SHP77 (cell line): ENCODE measurements around the gene KLF17.

Experiments used
- DNase-seq, 2 experiments: peaks; one replicate each; lab custom pipeline; 2025; lab: John Stamatoyannopoulos, UW

KLF17 gene, protein sequence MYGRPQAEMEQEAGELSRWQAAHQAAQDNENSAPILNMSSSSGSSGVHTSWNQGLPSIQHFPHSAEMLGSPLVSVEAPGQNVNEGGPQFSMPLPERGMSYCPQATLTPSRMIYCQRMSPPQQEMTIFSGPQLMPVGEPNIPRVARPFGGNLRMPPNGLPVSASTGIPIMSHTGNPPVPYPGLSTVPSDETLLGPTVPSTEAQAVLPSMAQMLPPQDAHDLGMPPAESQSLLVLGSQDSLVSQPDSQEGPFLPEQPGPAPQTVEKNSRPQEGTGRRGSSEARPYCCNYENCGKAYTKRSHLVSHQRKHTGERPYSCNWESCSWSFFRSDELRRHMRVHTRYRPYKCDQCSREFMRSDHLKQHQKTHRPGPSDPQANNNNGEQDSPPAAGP

DNA sequence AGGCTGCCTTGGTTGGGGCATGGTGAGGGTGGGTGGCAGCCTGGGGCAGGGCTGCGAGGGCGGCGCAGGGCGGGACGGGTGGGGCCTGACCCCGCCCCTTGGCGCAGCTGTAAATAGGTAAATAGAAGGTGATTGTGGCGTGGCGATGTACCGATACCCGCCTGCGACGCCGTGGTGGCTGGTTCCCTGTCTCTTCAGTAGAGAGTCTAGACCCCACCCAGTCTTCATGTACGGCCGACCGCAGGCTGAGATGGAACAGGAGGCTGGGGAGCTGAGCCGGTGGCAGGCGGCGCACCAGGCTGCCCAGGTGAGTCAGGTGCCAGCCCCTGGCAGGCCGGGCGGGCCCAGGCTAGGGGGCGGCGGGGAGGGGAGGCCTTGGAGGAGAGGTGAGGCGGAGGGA lies at the start of gene KLF17:
Gene KLF17 (plus strand): TSS at position 140 of the 400 bp plus-strand sequence. CDS start 87 bp downstream, at position 227.
- no peak for DNase-seq

DNA sequence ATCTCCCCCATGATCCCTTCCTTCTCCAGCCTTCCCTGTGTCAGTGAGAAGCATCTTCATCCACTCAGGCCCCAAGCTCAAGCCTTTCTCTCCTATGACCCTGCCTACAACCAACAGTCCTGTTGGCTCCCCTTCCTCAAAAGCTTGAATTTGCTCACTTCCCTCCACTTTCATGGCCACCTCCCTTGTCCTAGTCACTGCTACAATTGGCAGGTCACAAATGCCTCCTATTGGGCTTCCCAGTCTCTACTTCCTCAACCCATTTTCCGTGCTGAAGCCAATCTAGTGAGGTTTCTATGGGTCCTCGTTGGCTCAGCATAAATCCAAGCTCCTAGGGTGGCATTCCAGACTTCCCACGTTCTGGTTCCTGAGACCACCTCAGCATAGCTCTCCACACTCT lies 47.2 kb upstream of the KLF17 start:
- no peak for DNase-seq

DNA sequence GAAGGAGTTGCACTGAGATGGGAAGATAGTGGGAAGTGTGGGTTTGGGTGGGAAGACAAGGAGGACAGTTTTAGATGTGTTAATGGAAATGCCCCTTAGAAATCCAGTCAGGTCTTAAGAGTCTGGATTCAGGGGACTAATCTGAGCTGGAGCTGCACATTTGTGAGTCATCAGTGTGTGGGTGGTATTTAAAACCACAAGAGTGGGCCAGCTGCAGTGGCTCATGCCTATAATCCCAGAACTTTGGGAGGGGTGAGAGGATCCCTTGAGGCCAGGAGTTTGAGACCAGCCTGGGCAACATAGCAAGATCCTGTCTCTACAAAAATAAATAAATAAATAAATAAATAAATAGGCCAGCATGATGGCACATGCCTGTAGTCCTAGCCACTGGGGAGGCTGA lies 46.4 kb upstream of the KLF17 start:
- no peak for DNase-seq

DNA sequence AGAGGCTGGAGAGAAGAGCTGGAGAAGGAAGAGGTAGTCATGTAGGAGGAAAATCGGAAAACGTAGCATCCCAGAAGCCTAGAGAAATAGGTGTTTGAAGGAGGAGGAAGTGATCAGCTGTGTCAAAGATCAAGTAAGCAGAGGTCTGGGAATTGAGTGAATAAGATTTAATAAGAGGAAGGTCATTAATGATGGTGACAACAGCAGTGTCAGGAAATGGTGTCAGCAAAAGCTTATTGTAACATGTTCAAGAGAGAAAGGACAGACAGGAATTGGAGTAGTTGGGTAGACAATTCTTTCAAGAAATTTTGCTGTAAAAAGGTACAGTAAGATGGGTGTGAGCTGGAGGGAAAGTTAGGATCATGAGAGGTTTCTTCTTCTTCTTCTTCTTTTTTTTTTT lies 45.8 kb upstream of the KLF17 start:
- DNase-seq = no peak

DNA sequence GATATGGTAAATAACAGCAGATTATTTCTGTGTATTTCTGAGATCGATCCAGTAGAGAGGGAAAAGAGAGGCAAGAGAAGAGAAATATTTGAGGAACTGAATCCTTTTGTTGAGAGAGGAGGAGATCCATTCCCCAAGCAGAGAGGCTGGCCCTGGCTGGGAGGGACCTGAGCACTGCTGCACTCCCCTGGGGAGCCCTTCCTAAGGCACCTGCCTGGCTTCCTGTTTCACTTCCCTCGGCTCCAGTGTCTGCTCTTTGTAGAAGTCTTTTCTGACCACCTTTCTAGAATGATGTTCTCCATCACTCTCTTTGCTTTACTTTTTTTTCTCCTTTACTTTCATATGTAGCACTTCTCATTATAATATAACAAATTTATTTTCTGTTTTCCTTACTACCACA lies 45.1 kb upstream of the KLF17 start:
- DNase-seq = no peak

DNA sequence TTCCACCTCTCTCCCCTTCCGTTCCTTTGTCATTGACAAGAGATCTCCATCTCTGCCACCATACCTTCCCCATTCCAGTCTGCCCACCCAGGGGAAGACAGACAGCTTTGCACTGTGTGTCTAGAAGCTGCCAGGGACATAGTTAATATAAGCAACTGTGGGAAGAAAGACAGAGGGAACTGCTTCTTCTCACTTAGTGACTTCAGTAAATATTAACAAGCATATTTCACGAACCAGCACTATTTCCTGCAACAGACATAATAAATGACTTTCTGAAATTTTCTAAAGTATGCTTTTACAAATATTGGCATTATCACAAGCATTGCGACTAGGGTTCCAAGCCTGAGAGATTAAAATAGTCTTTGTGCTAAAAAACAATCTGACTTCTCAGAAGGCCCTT lies 44.2 kb upstream of the KLF17 start:
- DNase-seq = no peak

DNA sequence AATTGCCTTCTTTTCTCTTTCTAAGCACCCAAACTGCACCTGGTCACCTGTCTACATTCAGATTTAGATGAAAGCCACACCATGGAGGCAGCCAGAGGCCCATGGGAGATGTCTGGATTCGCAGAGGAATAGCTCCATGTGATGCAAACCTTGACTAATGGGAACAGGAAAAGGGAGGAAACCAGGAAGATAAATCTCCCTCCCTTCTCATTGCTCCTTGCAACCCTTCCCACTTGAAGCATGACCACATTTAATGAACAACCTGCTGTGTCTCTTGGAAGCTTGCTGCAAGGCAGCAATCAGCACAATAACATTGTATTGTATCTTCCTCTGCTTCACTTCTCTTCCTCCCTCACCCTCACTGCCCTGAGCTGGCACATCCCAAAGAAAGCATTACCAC lies 42.6 kb upstream of the KLF17 start:
- DNase-seq = no peak

DNA sequence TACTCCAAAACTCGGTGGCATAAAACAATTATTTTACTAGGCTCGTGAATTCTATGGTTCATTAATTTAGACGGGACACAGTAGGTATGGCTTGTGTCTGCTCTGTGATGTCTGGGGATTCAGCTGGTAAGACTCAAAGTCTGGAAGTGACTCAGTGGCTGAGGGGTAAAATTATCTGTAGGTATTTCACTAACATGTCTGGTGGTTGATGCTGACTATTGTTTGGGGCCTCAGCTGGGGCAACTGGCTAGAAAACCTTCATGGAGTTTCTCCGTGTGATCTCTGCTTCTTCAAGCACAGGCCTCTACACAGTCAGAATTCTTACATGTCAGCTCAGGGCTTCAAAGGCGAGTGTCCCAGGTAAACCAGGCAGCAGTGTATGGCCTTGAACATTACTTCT lies 41.2 kb upstream of the KLF17 start:
- DNase-seq = no peak

DNA sequence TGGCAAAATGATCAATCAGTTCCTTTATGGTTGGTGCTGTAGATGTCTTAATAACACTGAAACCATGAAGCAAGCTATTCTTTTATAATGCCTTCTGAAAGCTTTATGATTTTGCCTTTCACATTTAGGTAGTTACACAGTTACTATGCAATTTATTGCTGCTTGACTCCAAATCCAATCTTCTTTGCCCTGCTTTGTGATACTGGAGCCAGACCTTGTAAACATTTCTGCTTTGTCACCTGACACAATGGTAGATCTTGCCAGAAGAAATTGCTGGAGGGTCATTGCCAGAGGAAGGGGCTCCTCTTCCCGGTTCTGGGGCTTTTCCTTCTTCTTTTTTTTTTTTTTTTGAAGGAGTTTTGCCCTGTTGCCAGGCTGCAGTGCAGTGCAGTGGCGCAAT lies 40.5 kb upstream of the KLF17 start:
- DNase-seq = no peak

DNA sequence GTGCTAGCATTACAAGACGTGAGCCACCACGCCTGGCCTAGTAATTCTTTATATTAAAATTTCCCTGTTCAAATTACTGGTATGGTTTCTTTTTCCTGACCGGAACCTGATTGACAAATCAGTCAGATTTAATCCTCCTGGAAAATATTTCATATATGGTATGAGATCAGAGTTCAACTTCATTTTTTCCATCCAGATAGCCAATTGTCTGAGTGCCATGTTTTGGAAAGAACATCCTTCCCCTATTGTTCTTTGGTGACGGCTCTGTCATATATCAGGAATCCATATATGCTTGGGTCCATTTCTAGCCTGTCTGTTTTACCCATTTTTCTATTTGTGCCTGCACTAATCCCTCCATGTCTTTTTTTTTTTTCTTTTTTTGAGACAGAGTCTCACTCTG lies 39.1 kb upstream of the KLF17 start:
- DNase-seq = no peak

DNA sequence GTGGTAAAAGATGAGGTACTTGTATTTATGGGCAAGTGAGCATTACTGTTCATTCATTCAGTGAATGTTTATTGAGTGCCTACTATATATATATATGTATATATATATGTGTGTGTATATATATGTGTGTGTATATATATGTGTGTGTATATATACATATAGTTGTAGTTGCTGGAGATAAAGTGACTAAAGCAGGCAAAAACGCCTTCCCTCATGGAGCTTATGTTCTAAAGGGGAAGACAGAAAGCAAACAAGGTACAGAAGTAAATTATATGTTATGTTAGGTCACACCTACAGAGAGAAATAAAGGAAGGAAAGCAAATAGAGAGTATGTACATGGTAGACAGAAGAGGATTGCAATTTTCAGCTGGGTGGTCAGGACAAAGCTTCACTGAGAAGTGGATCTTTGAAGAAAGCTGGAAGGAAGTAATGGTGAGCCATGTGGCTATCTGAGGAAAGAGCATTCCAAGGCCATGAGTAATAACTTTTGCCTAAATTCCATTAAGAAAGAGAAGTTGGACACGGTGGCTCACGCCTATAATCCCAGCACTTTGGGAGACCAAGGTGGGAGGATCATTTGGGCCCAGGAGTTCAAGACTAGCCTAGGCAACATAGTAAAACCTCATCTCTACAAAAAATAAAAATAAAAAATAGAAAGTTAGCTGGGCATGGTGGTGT lies 33.5 kb upstream of the KLF17 start:
- DNase-seq = no peak

DNA sequence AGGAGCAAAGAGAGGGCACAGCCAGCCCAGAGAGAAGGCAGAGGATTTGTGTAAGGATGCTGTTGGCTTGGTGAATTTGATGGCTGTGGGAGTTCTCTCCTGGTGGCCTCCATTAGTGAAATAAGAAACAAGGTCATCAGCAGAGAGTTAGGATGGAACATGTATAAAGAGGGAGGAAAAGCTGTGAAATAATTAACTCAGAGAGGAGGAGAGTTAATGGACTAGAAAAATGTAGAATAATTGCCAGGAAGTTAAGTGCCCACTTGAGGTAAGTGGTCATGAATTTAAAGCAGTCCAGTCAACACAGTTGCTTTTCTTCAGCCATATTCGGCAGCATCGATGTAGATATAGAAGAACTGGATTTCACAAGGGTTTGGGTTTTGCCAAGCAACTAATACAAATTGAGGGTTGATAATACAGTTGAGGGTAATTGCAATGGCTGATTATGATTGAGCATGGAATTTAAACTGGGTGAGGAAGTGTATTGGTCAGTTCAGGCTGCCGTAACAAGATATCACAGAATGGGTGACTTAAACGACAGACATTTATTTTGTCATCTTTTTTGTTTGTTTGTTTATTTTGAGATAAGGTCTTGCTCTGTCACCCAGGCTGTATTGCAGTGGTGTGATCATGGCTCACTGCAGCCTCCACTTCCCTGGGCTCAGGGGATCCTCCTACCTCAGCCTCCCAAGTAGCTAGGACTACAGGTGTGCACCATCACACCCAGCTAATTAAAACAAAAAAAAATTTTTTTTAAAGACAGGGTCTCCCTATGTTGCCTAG lies 31.7 kb upstream of the KLF17 start:
- no peak for DNase-seq

DNA sequence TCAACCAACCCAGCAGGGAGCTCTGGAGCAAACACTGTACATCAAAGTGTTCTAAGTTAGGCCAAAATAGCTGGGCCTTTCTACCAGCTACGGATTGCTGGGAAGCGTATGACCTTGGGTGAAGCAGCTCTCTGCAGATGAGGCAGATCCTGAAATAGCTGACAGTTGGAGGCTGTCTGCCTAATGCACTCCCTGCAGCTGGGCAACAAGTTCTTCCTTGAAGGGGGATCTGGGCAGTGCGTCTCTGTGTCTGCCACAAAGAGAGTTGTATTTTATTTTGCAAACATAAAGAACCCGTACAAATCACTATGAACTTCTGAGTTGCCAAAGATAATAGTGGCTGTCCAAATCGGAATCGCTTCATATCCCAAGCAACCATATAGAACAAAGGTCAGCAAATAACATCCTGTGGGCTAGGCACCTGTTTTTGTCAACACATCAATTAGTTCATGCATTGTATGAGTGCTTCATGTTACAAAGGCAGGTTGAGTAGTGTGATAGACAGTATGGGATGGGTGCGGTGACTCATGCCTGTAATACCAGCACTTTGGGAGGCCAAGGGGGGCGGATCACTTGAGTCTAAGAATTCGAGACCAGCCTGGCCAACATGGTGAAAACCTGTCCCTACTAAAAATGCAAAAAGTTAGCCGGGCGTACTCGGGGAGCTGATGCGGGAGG lies 29.1 kb upstream of the KLF17 start:
- DNase-seq = no peak

DNA sequence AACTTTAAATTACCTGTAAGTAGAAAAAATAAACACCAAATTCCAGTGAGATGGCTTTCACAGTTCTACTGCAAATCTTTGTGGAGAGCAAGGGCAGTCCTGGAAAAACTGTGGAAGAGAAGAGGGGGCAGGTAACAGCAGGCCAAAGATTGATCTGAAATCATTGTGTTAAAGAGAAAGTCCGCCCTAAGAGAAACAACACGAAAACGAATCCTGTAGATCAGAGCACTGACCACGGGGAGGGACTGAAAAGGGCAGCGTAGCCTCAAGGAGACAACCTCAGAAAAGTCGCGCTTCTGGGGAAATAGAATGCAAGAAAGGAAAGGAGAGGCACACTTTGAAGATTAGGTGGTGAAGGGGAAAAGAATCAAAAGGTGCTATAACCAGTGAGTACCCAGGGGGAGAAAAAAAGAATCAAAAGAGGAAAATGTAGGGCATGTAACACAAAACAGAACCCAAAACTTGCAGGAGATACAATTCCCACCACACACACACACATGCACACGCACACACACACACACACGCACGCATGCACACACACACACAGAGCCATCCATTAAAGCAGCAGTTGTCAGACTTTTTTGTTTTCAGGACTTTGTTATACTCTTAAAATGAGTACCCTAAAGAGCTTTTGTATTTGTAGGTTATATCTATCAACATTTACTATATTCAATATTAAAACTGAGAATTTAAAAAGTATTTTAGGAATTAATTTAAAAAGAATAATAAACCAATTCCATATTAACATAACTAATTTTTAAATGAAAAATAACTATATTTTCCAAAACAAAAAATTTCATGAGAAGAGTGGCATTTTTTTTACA lies 28.0 kb upstream of the KLF17 start:
- no peak for DNase-seq

DNA sequence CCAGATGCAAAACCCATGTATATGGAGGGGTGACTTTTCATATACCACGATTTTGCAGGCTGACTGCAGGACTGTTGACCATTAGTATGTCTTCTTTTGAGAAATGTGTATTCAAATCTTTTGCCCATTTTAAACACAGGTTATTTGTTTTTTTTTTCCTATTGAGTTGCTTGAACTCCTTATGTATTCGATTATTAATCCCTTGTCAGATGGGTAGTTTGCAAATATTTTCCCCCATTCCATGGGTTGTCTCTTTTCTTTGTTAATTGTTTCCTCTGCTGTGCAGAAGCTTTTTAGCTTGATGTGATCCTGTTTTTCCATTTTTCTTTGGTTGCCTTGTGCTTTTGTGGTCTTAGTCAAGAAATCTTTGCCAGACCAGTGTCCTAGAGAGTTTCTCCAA lies 24.6 kb upstream of the KLF17 start:
- DNase-seq = no peak

DNA sequence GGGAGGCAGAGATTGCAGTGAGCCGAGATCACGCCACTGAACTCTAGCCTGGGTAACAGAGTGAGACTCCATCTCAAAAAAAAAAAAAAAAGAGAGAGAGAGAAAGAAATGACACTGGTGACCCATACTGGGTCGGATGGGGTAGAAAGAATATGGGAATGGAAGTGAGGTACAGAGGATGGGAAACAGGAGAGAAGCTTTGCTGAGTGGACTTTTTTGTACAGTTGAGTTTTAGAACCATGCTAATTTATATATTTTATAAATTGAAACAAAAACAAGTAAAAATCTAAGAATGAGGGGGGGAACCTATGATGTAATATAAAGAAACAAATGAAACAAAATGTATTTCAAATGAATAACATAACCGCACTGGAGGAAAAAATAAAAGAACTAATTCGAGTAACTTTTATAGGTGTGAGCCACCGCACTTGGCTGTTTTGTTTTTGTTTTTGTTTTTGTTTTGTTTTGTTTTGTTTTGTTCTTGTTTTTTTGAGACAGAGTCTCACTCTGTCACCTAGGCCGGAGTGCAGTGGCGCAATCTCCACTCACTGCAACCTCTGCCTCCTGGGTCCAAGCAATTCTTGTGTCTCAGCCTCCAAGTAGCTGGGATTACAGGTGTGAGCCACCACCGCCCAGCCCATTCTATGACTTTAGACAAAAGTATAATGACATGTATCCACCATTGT lies 18.3 kb upstream of the KLF17 start:
- DNase-seq = no peak

DNA sequence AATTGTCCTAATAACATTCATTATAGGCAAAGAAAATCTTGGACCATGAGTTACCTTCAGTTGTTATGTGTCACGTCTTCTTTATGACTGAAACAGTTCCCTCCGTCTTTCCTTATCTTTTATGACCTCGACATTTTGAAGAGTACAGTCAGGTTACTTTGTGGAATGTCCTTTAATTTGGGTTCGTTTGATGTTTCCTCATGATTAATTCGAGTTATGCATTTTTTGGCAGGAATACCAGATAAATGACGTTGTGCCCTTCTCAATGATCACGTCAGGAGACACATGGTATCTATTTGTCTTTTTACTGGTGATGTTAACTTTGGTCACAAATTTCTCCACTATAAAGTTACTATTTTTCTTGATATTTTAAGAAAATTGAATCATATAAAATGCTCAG lies 17.3 kb upstream of the KLF17 start:
- DNase-seq = no peak

DNA sequence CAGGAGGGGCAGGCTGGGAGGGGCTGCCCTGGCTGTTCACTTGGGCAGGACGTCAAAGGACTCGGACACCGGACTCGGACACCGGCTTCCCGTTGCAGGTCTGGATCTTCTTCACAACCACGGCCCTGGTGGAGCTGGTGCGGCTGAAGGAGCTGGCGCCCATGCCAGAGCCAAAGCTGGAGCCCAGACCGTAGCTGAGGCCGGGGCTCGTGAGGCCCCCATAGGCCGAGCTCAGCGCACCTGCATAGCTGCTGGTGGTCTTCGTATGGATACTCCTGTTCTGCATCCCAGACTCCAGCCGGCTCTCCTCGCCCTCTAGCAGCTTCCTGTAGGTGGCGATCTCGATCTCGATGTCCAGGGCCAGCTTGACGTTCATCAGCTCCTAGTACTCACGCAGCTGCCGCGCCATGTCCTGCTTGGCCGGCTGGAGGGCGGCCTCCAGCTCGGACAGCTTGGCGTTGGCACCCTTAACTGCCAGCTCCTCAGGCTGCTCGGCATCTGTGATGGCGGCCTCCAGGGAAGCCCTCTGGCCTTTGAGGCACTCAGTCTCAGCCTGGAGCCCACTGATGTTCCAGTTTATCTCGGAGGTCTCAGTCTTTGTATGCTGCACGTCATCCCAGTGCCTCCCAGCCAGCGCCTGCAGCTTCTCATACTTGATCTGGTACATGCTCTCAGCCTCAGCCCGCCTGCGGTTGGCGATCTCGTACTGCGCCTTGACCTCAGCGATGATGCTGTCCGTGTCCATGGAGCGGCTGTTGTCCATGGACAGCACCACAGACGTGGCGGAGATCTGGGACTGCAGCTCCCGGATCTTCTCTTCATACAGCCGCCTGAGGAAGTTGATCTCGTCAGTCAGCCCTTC lies 15.1 kb upstream of the KLF17 start:
- peak; percentile 38 to 48 for DNase-seq

DNA sequence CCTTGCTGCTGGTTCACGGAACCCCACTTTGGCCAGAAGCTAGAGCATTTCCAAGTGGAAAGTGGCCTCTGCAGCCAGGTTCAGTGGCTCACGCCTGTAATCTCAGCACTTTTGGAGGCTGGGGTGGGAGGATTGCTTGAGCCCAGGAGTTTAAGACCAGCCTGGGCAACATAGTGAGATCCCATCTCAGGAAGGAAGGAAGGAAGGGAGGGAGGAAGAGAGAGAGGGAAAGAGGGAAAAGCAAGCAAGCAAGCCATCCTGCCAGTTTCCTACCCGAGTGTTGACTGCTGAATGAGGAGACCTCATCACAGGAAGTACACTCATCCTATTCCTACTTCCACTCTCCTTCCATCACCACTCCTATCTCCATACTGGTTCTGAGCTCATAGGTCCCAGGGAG lies 12.8 kb upstream of the KLF17 start:
- DNase-seq = no peak

DNA sequence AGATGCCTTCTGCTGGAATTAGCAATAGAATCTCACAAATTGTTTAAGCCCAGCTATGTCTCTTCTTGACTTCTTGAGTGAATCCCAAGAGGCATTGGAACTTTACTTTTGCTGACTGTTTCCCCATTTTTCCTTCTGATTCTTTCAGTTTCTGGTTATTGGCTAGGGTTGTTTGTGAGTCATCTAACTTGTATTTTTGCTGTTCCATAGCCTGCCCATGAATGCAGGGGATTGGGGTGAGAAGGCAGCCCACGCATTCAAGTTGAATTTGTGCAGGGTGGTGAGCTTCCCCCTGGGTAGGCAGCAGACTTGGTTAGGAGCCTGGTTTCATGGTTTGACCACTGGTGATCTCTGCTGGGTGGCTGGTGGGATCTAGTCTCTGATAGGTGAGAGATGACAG lies 10.4 kb upstream of the KLF17 start:
- DNase-seq = no peak
